SK-N-SH treated with all-trans-retinoic acid at 6 μM for 48 hours (cell line): Measurements from ENCODE around the gene SRGAP1.

Experiments
- ATAC-seq: fragments of 200-7000 bp; cut with Tn5 transposase; 3 replicates; pipeline ENCODE4 v1.9.1; 2020; ENCODE audit warnings: mild to moderate bottlenecking, moderate library complexity
- BACH2 ChIP-seq: fragments of 250-450 bp; sonication (Bioruptor Pico); IDR thresholded peaks from 2 replicates; pipeline ENCODE4 v1.9.0; 2021; ENCODE audit warnings: mild to moderate bottlenecking, borderline replicate concordance
- CREB5 ChIP-seq: fragments of 250-450 bp; sonication (Bioruptor Pico); IDR thresholded peaks from 2 replicates; pipeline ENCODE4 v1.5.1; 2020; ENCODE audit warnings: low read depth, mild to moderate bottlenecking, moderate library complexity
- CSDC2 ChIP-seq: fragments of 250-450 bp; sonication (Bioruptor Pico); IDR thresholded peaks from 2 replicates; pipeline ENCODE4 v1.5.0; 2020; ENCODE audit warnings: mild to moderate bottlenecking, moderate library complexity
- CSRNP3 ChIP-seq: fragments of 250-450 bp; sonication (Bioruptor Pico); IDR thresholded peaks from 2 replicates; pipeline ENCODE4 v1.5.1; 2021; ENCODE audit warnings: mild to moderate bottlenecking, moderate library complexity
- ESRRG ChIP-seq: fragments of 250-450 bp; sonication (Bioruptor Pico); IDR thresholded peaks from 2 replicates; pipeline ENCODE4 v1.6.1; 2021; ENCODE audit warnings: mild to moderate bottlenecking
- GLIS3 ChIP-seq: fragments of 250-450 bp; sonication (Bioruptor Pico); IDR thresholded peaks from 2 replicates; pipeline ENCODE4 v1.5.0; 2020; ENCODE audit warnings: mild to moderate bottlenecking, moderate library complexity
- ISL1 ChIP-seq: fragments of 250-450 bp; sonication (Bioruptor Pico); IDR thresholded peaks from 2 replicates; pipeline ENCODE4 v2.1.2; 2022; ENCODE audit warnings: mild to moderate bottlenecking, moderate library complexity
- OSR1 ChIP-seq: fragments of 250-450 bp; sonication (Bioruptor Pico); IDR thresholded peaks from 2 replicates; pipeline ENCODE4 v1.8.0; 2022; ENCODE audit warnings: moderate library complexity, mild to moderate bottlenecking, inconsistent platforms
- PPARA ChIP-seq: fragments of 250-450 bp; sonication (Bioruptor Pico); IDR thresholded peaks from 2 replicates; pipeline ENCODE4 v1.5.0; 2020; ENCODE audit warnings: mild to moderate bottlenecking, borderline replicate concordance
- RARB ChIP-seq: fragments of 250-450 bp; sonication (Bioruptor Pico); IDR thresholded peaks from 2 replicates; pipeline ENCODE4 v1.8.0; 2021; ENCODE audit warnings: mild to moderate bottlenecking, moderate library complexity
- TCF4 ChIP-seq: fragments of 250-450 bp; sonication (Bioruptor Pico); IDR thresholded peaks from 2 replicates; pipeline ENCODE4 v1.8.0; 2021; ENCODE audit warnings: mild to moderate bottlenecking, moderate library complexity, borderline replicate concordance
- TOX ChIP-seq: fragments of 250-450 bp; sonication (Bioruptor Pico); IDR thresholded peaks from 2 replicates; pipeline ENCODE4 v1.8.0; 2021; ENCODE audit warnings: mild to moderate bottlenecking, moderate library complexity, borderline replicate concordance
- TSHZ2 ChIP-seq: fragments of 250-450 bp; sonication (Bioruptor Pico); IDR thresholded peaks from 2 replicates; pipeline ENCODE4 v1.5.0; 2020; ENCODE audit warnings: mild to moderate bottlenecking, moderate library complexity
- ZC3H10 ChIP-seq: fragments of 250-450 bp; sonication (Bioruptor Pico); IDR thresholded peaks from 2 replicates; pipeline ENCODE4 v1.5.1; 2021; ENCODE audit warnings: mild to moderate bottlenecking, moderate library complexity
- ZFP3 ChIP-seq: fragments of 250-450 bp; sonication (Bioruptor Pico); IDR thresholded peaks from 2 replicates; pipeline ENCODE4 v1.5.0; 2020; ENCODE audit warnings: mild to moderate bottlenecking, moderate library complexity
- ZFP30 ChIP-seq: fragments of 450-650 bp; formaldehyde crosslinking; IDR thresholded peaks from 2 replicates; pipeline ENCODE4 v1.5.0; 2022; ENCODE audit warnings: mild to moderate bottlenecking, moderate library complexity
- ZNF70 ChIP-seq: fragments of 450-650 bp; formaldehyde crosslinking; IDR thresholded peaks from 2 replicates; pipeline ENCODE4 v1.5.0; 2020; ENCODE audit warnings: mild to moderate bottlenecking, moderate library complexity
- ZNF8 ChIP-seq: fragments of 450-650 bp; formaldehyde crosslinking; IDR thresholded peaks from 2 replicates; pipeline ENCODE4 v1.5.0; 2020; ENCODE audit warnings: mild to moderate bottlenecking, moderate library complexity
- TF ChIP-seq, protein P1 (sequence below): fragments of 250-450 bp; sonication (Bioruptor Pico); IDR thresholded peaks from 2 replicates; pipeline ENCODE4 v1.8.0; 2021; ENCODE audit warnings: low read depth, mild to moderate bottlenecking, moderate library complexity, borderline replicate concordance
- TF ChIP-seq, protein P2 (sequence below): fragments of 250-450 bp; sonication (Bioruptor Pico); IDR thresholded peaks from 2 replicates; pipeline ENCODE4 v1.8.0; 2020; ENCODE audit warnings: mild to moderate bottlenecking, moderate library complexity, borderline replicate concordance

SRGAP1 gene

DNA sequence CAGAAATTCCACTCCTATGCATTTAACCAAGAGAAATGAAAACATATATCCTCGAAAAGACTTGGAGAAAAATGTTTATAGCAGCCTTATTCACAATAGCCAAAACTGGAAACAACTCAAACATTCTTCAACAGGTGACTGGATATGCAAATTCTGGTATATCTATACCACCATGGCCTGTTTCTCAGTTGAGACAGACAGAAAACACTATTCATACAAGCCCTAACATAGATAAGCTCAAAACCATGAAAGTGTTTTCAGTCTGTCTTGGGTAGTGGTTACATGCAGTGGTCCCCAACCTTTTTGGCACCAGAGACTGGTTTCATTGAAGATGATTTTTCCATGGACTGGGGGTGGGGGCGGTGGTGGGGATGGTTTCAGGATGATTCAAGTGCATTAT, 83.8 kb downstream of the SRGAP1 start:
- TF ChIP-seq BACH2: no peak
- no peak for TF ChIP-seq ZNF8 (CRISPR knock-in tag)
- TF ChIP-seq ZC3H10: no peak
- no peak for TF ChIP-seq ZFP3 (CRISPR knock-in tag)
- TF ChIP-seq TSHZ2 (CRISPR knock-in tag): no peak
- TF ChIP-seq, protein P1, sequence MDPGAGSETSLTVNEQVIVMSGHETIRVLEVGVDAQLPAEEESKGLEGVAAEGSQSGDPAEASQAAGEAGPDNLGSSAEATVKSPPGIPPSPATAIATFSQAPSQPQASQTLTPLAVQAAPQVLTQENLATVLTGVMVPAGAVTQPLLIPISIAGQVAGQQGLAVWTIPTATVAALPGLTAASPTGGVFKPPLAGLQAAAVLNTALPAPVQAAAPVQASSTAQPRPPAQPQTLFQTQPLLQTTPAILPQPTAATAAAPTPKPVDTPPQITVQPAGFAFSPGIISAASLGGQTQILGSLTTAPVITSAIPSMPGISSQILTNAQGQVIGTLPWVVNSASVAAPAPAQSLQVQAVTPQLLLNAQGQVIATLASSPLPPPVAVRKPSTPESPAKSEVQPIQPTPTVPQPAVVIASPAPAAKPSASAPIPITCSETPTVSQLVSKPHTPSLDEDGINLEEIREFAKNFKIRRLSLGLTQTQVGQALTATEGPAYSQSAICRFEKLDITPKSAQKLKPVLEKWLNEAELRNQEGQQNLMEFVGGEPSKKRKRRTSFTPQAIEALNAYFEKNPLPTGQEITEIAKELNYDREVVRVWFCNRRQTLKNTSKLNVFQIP (CRISPR knock-in tag): no peak
- TF ChIP-seq ZNF70 (CRISPR knock-in tag): no peak
- no peak for TF ChIP-seq GLIS3 (CRISPR knock-in tag)
- TF ChIP-seq, protein P2, sequence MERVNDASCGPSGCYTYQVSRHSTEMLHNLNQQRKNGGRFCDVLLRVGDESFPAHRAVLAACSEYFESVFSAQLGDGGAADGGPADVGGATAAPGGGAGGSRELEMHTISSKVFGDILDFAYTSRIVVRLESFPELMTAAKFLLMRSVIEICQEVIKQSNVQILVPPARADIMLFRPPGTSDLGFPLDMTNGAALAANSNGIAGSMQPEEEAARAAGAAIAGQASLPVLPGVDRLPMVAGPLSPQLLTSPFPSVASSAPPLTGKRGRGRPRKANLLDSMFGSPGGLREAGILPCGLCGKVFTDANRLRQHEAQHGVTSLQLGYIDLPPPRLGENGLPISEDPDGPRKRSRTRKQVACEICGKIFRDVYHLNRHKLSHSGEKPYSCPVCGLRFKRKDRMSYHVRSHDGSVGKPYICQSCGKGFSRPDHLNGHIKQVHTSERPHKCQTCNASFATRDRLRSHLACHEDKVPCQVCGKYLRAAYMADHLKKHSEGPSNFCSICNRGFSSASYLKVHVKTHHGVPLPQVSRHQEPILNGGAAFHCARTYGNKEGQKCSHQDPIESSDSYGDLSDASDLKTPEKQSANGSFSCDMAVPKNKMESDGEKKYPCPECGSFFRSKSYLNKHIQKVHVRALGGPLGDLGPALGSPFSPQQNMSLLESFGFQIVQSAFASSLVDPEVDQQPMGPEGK: no peak
- TF ChIP-seq CREB5 (CRISPR knock-in tag): no peak
- TF ChIP-seq TCF4: no peak
- no peak for TF ChIP-seq CSRNP3 (CRISPR knock-in tag)
- no peak for TF ChIP-seq PPARA (CRISPR knock-in tag)
- no peak for TF ChIP-seq ISL1
- TF ChIP-seq RARB (CRISPR knock-in tag): no peak
- no peak for ATAC-seq

DNA sequence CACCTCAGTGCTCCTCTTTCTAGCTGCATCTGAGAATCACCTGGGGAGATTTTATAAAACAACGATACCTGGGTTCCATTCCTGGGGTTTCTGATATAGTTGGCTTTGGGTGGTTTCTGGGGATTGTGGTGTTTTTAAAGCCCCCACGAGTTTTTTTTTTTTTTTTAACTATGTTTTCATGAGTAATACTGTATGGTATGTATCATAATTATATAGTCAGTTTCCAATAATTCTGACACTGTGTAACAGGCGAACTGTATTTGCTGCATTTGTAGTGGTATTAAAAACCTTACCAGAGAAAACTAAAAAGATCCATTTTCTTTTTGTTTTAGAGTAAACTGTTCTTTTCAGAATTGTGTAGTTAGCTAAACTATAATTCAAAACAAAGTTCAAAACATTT, 84.9 kb downstream of the SRGAP1 start:
- ATAC-seq: no peak

DNA sequence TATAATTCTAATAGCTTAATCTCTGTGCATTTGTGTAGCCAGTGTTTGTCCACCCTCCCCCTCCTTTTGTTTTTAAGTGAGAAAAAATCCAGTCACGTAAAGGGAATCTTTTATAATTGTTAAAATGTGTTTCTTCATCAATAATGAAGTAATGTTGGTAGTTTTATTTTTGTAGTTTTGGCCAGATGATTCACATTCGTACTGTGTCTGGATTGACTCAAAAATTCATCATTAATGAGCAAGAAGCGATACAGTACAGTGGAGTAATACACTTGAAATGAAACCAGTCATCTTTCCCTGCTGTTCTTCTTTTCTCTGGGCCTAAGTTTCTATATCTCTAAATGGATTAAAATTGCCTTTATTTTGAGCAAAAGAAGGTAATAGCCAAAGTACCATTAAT, 86.5 kb downstream of the SRGAP1 start:
- peak; percentile 94 for ATAC-seq
- TF ChIP-seq ZC3H10 (no peak), ZFP30 (CRISPR knock-in tag) (no peak), ZNF8 (CRISPR knock-in tag) (no peak), TOX (CRISPR knock-in tag) (no peak), ESRRG (CRISPR knock-in tag) (no peak), GLIS3 (CRISPR knock-in tag) (no peak), TSHZ2 (CRISPR knock-in tag) (no peak), ZFP3 (CRISPR knock-in tag) (no peak), CREB5 (CRISPR knock-in tag) (no peak), BACH2 (no peak)
- TF ChIP-seq, protein P1 (CRISPR knock-in tag): no peak

More for the DNA sequence above, 84.9 kb downstream of the SRGAP1 start:
- TF ChIP-seq ZNF70 (CRISPR knock-in tag) (no peak), TOX (CRISPR knock-in tag) (no peak), CSDC2 (CRISPR knock-in tag) (no peak), ZC3H10 (no peak), OSR1 (CRISPR knock-in tag) (no peak)
- TF ChIP-seq, protein P2: no peak
- TF ChIP-seq, all 23 proteins: peak for 0
